Liver (tissue), 9 donors: Measurements from ENCODE around the gene WDR74. TPM values are rescaled to one million over a fixed set of nuclear protein-coding genes. Genes with fewer than 3 reads are reported as not detected.

Source experiments
- DNase-seq: peaks from one replicate; pipeline ENCODE4 v3.0.0-alpha.2; 2017; ENCODE audit warnings: low spot score
- H3K27ac ChIP-seq, 2 donors: one replicate each; pipeline ENCODE4 v1.7.0; 2013; ENCODE audit warnings: inconsistent platforms in 2 of 2, low read length in 2 of 2, control low read depth in 1 of 2, low read depth in 1 of 2, mild to moderate bottlenecking in 1 of 2
- H3K27me3 ChIP-seq, 4 donors: one replicate each; pipeline versions ENCODE4 v1.6.1 to v1.7.0; 2013; ENCODE audit warnings: low read length in 3 of 4, inconsistent platforms in 1 of 4, mild to moderate bottlenecking in 1 of 4, moderate library complexity in 1 of 4; ENCODE audit not compliant: control insufficient read depth in 4 of 4, insufficient read depth in 4 of 4
- H3K36me3 ChIP-seq, 4 donors: one replicate each; pipeline versions ENCODE4 v1.6.1 to v1.7.0; 2013; ENCODE audit warnings: low read length in 3 of 4, mild to moderate bottlenecking in 3 of 4, low read depth in 1 of 4, moderate library complexity in 1 of 4; ENCODE audit not compliant: control insufficient read depth in 4 of 4, insufficient read depth in 3 of 4
- H3K4me1 ChIP-seq, 4 donors: one replicate each; pipeline versions ENCODE4 v1.6.1 to v1.7.0; 2013; ENCODE audit warnings: low read length in 3 of 4, mild to moderate bottlenecking in 3 of 4, moderate library complexity in 1 of 4; ENCODE audit not compliant: control insufficient read depth in 4 of 4, insufficient read depth in 4 of 4
- H3K4me3 ChIP-seq, 3 donors: one replicate each; pipeline versions ENCODE4 v1.6.1 to v1.7.0; 2013; ENCODE audit warnings: low read length in 3 of 3, control low read depth in 1 of 3, low read depth in 1 of 3, mild to moderate bottlenecking in 1 of 3
- H3K9ac ChIP-seq, 2 donors: one replicate each; pipeline ENCODE4 v1.7.0; 2013; ENCODE audit warnings: low read length in 2 of 2, mild to moderate bottlenecking in 2 of 2, moderate library complexity in 2 of 2, control low read depth in 1 of 2, low read depth in 1 of 2
- H3K9me3 ChIP-seq, 4 donors: one replicate each; pipeline versions ENCODE4 v1.6.1 to v1.7.0; 2013; ENCODE audit warnings: low read length in 3 of 4; ENCODE audit not compliant: control insufficient read depth in 4 of 4
- ATF3 ChIP-seq: IDR thresholded peaks from 2 replicates; pipeline ENCODE4 v1.6.1; 2016; ENCODE audit warnings: antibody characterized with exemption
- CTCF ChIP-seq: fragments of 150-350 bp; IDR thresholded peaks from 2 replicates; pipeline ENCODE4 v1.5.1; 2017; ENCODE audit warnings: improper control_type of control experiment, low read depth, low read length; ENCODE audit not compliant: missing input control
- EGR1 ChIP-seq, 2 donors: IDR thresholded peaks; 2 replicates each; pipeline ENCODE4 v1.6.1; 2016 to 2018; ENCODE audit warnings: antibody characterized with exemption in 2 of 2, low read depth in 2 of 2
- FOXA2 ChIP-seq: IDR thresholded peaks from 2 replicates; pipeline ENCODE4 v1.6.1; 2016; ENCODE audit warnings: antibody characterized with exemption
- HNF4A ChIP-seq, 2 donors: conservative IDR thresholded peaks; 2 replicates each; pipeline ENCODE4 v1.6.1; 2016; ENCODE audit warnings: antibody characterized with exemption in 2 of 2, mild to moderate bottlenecking in 2 of 2
- HNF4G ChIP-seq: IDR thresholded peaks from 2 replicates; pipeline ENCODE4 v1.6.1; 2016; ENCODE audit warnings: antibody characterized with exemption
- JUND ChIP-seq, 2 donors: IDR thresholded peaks; 2 replicates each; pipeline ENCODE4 v1.6.1; 2016; ENCODE audit warnings: antibody characterized with exemption in 2 of 2
- MAX ChIP-seq: IDR thresholded peaks from 2 replicates; pipeline ENCODE4 v1.6.1; 2016; ENCODE audit warnings: antibody characterized with exemption
- NR2F2 ChIP-seq: IDR thresholded peaks from 2 replicates; pipeline ENCODE4 v1.6.1; 2016; ENCODE audit warnings: antibody characterized with exemption
- RAD21 ChIP-seq, 2 donors: IDR thresholded peaks; 2 replicates each; pipeline ENCODE4 v1.6.1; 2016; ENCODE audit warnings: antibody characterized with exemption in 2 of 2, mild to moderate bottlenecking in 2 of 2
- SP1 ChIP-seq: IDR thresholded peaks from 2 replicates; pipeline ENCODE4 v1.6.1; 2018; ENCODE audit warnings: antibody characterized with exemption, mild to moderate bottlenecking
- TAF1 ChIP-seq: conservative IDR thresholded peaks from 2 replicates; pipeline ENCODE4 v1.6.1; 2016; ENCODE audit warnings: antibody characterized with exemption, mild to moderate bottlenecking
- YY1 ChIP-seq: IDR thresholded peaks from 2 replicates; pipeline ENCODE4 v1.6.1; 2016; ENCODE audit warnings: antibody characterized with exemption, mild to moderate bottlenecking
- WGBS: extraction: QIAGEN DNeasy Blood & Tissue Kit; methylation state at CpG from one replicate; pipeline ENCODE4 v1.1.7; 2013; 5-methylcytosine and 5-hydroxymethylcytosine counted together
- polyA plus RNA-seq, 2 donors: library from polyadenylated mRNA; stranded (reverse) in 1 of 2; unstranded in 1 of 2; fragments of 200-250 nt in 1 of 2; fragments of >200 nt in 1 of 2; fragmentation: Nextera tagmentation in 1 of 2; extraction: Ambion mirVana in 1 of 2; gene quantifications; one replicate each; pipeline versions ENCODE4 v1.2.1 to v1.2.3, GENCODE V29; 2013 to 2015
- total RNA-seq, 2 donors: library from RNA; depleted of rRNA; stranded (reverse); fragments of >200 nt; gene quantifications; one replicate each; pipeline ENCODE4 v1.2.3, GENCODE V29; 2014
- donor health status: healthy.
- donor health status: healthy.
- donor health status: healthy.
- donor health status: healthy.
- donor health status: healthy.

The WDR74 gene
- total and polyA plus RNA-seq, 4 donors, result 17.1 to 22.5 (median 20.5) TPM

GRCh38 chr11:62882788-62883501, 43.6 kb upstream of the WDR74 start:
- peaks cover 0 to 28% (median 26%) of the 10 kb centered on the region in 4 donors for H3K4me1 ChIP-seq
- DNase-seq, result no peak
- peaks cover 14 to 48% (median 44%) of the 10 kb centered on the region in 4 donors for H3K36me3 ChIP-seq
- no peak overlapping the region for H3K27ac ChIP-seq
- H3K4me3 ChIP-seq, result no peak overlapping the region
- no peaks in the 10 kb centered on the region for H3K9me3 ChIP-seq
- TF ChIP-seq CTCF (no peak), FOXA2 (no peak), HNF4G (no peak), EGR1 (IDR thresholded peaks at IDR 0.05; ENCODE audit: low read depth in 2 of 2) (no peak), NR2F2 (no peak), HNF4A (conservative IDR thresholded peaks at IDR 0.05) (no peak), ATF3 (no peak), SP1 (no peak), MAX (no peak)
- H3K27me3 ChIP-seq, result no peaks in the 10 kb centered on the region
- 45% methylated on average over 5 of the region's 5 CpGs for WGBS
- peak overlapping the region; percentile 16 to 97 for H3K9ac ChIP-seq

GRCh38 chr11:62882431-62882749, 43.0 kb upstream of the WDR74 start:
- H3K9me3 ChIP-seq, result no peaks in the 10 kb centered on the region
- WGBS, result 66% methylated on average over 6 of the region's 6 CpGs
- H3K27ac ChIP-seq, result no peak overlapping the region
- H3K4me1 ChIP-seq, result peaks cover 0 to 29% (median 27%) of the 10 kb centered on the region in 4 donors
- peaks cover 10 to 46% (median 40%) of the 10 kb centered on the region in 4 donors for H3K36me3 ChIP-seq
- TF ChIP-seq HNF4A (conservative IDR thresholded peaks at IDR 0.05) (no peak), JUND (IDR thresholded peaks at IDR 0.05) (no peak), NR2F2 (no peak), EGR1 (IDR thresholded peaks at IDR 0.05; ENCODE audit: low read depth in 2 of 2) (no peak), RAD21 (IDR thresholded peaks at IDR 0.05) (no peak), YY1 (no peak), ATF3 (no peak), SP1 (no peak), TAF1 (no peak), CTCF (no peak)
- no peak for DNase-seq
- H3K27me3 ChIP-seq, result no peaks in the 10 kb centered on the region
- H3K4me3 ChIP-seq, result peak overlapping the region in 2 of 3 donors; percentile 86 to 88
- H3K9ac ChIP-seq, result peak overlapping the region in 1 of 2 donors; percentile 97
